ENCODE data around the gene RHBDF1.
"Not testable (repeated sequence)": the region's sequence is repeated elsewhere in the genome, so short reads cannot be mapped to it uniquely, and the experiment has no call there.

DNA sequence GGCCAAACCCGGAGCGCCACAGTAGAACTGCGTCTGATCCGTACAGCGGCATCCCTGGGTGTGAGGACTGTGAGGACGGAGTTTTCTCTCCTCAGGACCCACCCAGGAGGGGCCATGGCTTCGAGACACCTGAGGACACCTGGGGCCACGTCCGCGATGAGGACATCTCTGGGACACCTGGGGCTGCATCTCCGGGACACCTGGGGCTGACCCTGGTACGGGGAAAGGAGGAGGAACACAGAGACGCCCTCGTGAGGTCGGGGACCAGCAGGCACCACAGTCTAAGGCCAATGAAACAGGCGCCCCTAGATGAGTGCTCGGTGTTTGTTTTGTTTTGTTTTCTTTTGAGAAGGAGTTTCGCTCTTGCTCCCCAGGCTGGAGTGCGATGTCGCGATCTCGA is 48.3 kb downstream of the RHBDF1 start:
- not testable (repeated sequence) for TF ChIP-seq EZH2 (IDR thresholded peaks at IDR 0.05; ENCODE audit: low read depth)
- TF ChIP-seq, protein P1, sequence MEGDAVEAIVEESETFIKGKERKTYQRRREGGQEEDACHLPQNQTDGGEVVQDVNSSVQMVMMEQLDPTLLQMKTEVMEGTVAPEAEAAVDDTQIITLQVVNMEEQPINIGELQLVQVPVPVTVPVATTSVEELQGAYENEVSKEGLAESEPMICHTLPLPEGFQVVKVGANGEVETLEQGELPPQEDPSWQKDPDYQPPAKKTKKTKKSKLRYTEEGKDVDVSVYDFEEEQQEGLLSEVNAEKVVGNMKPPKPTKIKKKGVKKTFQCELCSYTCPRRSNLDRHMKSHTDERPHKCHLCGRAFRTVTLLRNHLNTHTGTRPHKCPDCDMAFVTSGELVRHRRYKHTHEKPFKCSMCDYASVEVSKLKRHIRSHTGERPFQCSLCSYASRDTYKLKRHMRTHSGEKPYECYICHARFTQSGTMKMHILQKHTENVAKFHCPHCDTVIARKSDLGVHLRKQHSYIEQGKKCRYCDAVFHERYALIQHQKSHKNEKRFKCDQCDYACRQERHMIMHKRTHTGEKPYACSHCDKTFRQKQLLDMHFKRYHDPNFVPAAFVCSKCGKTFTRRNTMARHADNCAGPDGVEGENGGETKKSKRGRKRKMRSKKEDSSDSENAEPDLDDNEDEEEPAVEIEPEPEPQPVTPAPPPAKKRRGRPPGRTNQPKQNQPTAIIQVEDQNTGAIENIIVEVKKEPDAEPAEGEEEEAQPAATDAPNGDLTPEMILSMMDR (conservative IDR thresholded peaks at IDR 0.05) = not testable (repeated sequence)

Measured in PC-9 (cell line).